ENCODE measurements around the gene DCAF10. TPM values are rescaled to one million over a fixed set of nuclear protein-coding genes. Genes with fewer than 3 reads are reported as not detected.
"Not testable (repeated sequence)": the region's sequence is repeated elsewhere in the genome, so short reads cannot be mapped to it uniquely, and the experiment has no call there.

Gene DCAF10
- total and polyA plus RNA-seq, 4 donors = 9.7 to 22.2 (median 15.3) TPM

DNA sequence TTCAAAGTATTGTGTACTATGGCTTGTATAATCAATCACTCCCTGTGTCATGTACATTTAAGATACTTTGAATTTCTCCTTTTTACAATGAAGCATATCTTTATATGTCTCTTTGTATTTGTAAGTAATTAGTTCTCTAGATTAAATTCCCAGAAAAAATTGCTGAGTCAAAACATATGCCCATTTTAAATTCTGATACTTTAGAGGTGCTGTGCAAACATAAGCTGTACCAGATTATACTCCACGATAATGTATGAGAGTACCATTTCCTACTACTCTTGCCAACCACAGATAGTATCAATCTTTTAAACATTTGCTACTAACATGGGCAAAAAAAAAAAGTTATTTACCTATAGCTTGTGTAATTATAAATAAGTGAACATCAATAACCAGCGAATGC, 18.3 kb downstream of the DCAF10 start:
- Histone ChIP-seq H3K36me3 (ENCODE audit: control insufficient read depth in 4 of 4, insufficient read depth in 3 of 4, low read depth in 1 of 4, low read length in 3 of 4) (peaks cover 0 to 5% (median 4%) of the 10 kb centered on the region in 4 donors), H3K27me3 (ENCODE audit: control insufficient read depth in 4 of 4, insufficient read depth in 4 of 4, low read length in 3 of 4) (no peaks in the 10 kb centered on the region), H3K4me1 (ENCODE audit: control insufficient read depth in 4 of 4, insufficient read depth in 4 of 4, low read length in 3 of 4) (no peaks in the 10 kb centered on the region), H3K27ac (ENCODE audit: low read depth in 1 of 2, low read length in 2 of 2) (no peak overlapping the region), H3K9me3 (ENCODE audit: control insufficient read depth in 4 of 4, low read length in 3 of 4) (no peaks in the 10 kb centered on the region), H3K4me3 (ENCODE audit: low read depth in 1 of 3, low read length in 3 of 3) (no peak overlapping the region), H3K9ac (ENCODE audit: low read depth in 1 of 2, low read length in 2 of 2) (no peak overlapping the region)
- no peak for DNase-seq (ENCODE audit: low spot score)
- 51% methylated on average over 2 of the region's 2 CpGs for WGBS
- no peak for TF ChIP-seq TAF1 (conservative IDR thresholded peaks at IDR 0.05)
- TF ChIP-seq SP1 (IDR thresholded peaks at IDR 0.05) = no peak
- no peak for TF ChIP-seq HNF4A (conservative IDR thresholded peaks at IDR 0.05)
- no peak for TF ChIP-seq NR2F2 (IDR thresholded peaks at IDR 0.05)
- TF ChIP-seq, protein P1, sequence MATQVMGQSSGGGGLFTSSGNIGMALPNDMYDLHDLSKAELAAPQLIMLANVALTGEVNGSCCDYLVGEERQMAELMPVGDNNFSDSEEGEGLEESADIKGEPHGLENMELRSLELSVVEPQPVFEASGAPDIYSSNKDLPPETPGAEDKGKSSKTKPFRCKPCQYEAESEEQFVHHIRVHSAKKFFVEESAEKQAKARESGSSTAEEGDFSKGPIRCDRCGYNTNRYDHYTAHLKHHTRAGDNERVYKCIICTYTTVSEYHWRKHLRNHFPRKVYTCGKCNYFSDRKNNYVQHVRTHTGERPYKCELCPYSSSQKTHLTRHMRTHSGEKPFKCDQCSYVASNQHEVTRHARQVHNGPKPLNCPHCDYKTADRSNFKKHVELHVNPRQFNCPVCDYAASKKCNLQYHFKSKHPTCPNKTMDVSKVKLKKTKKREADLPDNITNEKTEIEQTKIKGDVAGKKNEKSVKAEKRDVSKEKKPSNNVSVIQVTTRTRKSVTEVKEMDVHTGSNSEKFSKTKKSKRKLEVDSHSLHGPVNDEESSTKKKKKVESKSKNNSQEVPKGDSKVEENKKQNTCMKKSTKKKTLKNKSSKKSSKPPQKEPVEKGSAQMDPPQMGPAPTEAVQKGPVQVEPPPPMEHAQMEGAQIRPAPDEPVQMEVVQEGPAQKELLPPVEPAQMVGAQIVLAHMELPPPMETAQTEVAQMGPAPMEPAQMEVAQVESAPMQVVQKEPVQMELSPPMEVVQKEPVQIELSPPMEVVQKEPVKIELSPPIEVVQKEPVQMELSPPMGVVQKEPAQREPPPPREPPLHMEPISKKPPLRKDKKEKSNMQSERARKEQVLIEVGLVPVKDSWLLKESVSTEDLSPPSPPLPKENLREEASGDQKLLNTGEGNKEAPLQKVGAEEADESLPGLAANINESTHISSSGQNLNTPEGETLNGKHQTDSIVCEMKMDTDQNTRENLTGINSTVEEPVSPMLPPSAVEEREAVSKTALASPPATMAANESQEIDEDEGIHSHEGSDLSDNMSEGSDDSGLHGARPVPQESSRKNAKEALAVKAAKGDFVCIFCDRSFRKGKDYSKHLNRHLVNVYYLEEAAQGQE (IDR thresholded peaks at IDR 0.05) = no peak
- TF ChIP-seq, protein P2, sequence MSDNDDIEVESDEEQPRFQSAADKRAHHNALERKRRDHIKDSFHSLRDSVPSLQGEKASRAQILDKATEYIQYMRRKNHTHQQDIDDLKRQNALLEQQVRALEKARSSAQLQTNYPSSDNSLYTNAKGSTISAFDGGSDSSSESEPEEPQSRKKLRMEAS (IDR thresholded peaks at IDR 0.05) = no peak
- TF ChIP-seq, protein P3, sequence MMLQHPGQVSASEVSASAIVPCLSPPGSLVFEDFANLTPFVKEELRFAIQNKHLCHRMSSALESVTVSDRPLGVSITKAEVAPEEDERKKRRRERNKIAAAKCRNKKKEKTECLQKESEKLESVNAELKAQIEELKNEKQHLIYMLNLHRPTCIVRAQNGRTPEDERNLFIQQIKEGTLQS (IDR thresholded peaks at IDR 0.05) = no peak

DNA sequence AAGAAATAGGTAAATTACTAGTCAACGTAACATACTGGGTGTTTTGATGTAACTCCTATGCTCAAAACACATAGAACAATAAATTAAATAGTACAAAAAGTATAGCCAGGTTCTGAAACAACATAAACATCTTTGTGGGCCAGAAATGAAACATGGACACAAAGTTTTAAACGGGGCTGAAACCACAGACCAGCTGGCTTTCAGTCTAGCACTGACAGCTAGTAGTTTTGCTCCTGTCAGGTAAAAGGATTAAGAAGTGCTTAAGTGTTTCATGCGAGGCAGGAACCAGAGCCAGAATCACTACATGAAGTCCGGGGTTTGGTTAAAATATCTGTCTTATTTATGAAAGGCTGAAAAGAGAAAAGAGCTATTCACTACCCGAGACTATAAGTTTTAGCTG, 19.5 kb downstream of the DCAF10 start:
- peaks cover 0 to 7% (median 6%) of the 10 kb centered on the region in 4 donors for H3K36me3 ChIP-seq (ENCODE audit: control insufficient read depth in 4 of 4, insufficient read depth in 3 of 4, low read depth in 1 of 4, low read length in 3 of 4)
- H3K9me3 ChIP-seq (ENCODE audit: control insufficient read depth in 4 of 4, low read length in 3 of 4) = no peaks in the 10 kb centered on the region

DNA sequence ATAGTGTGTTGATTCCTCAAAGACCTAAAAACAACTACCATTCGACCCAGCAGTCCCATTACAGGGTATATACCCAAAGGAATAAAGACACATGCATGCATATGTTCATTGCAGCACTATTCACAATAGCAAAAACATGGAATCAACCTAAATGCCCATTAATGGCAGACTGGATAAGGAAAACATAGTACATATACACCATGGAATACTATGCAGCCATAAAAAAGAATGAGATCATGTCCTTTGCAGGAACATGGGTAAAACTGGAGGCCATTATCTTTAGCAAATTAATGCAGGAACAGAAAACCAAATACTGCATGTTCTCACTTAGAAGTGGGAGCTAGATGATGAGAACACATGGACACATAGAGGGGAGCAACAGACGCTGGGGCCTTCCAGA, 24.6 kb downstream of the DCAF10 start:
- peaks cover 2 to 16% (median 10%) of the 10 kb centered on the region in 4 donors for H3K36me3 ChIP-seq (ENCODE audit: control insufficient read depth in 4 of 4, insufficient read depth in 3 of 4, low read depth in 1 of 4, low read length in 3 of 4)
- H3K27ac ChIP-seq (ENCODE audit: low read depth in 1 of 2, low read length in 2 of 2); H3K4me3 ChIP-seq (ENCODE audit: low read depth in 1 of 3, low read length in 3 of 3); H3K4me1 ChIP-seq (ENCODE audit: control insufficient read depth in 4 of 4, insufficient read depth in 4 of 4, low read length in 3 of 4); DNase-seq (ENCODE audit: low spot score); H3K9me3 ChIP-seq (ENCODE audit: control insufficient read depth in 4 of 4, low read length in 3 of 4); H3K27me3 ChIP-seq (ENCODE audit: control insufficient read depth in 4 of 4, insufficient read depth in 4 of 4, low read length in 3 of 4); H3K9ac ChIP-seq (ENCODE audit: low read depth in 1 of 2, low read length in 2 of 2): not testable (repeated sequence)
- 98% methylated on average over 2 of the region's 2 CpGs for WGBS

More for the DNA sequence above, 19.5 kb downstream of the DCAF10 start:
- H3K4me3 ChIP-seq (ENCODE audit: low read depth in 1 of 3, low read length in 3 of 3) = no peak overlapping the region
- H3K27ac ChIP-seq (ENCODE audit: low read depth in 1 of 2, low read length in 2 of 2) = no peak overlapping the region
- no peaks in the 10 kb centered on the region for H3K27me3 ChIP-seq (ENCODE audit: control insufficient read depth in 4 of 4, insufficient read depth in 4 of 4, low read length in 3 of 4)
- TF ChIP-seq NR2F2 (IDR thresholded peaks at IDR 0.05) = no peak
- TF ChIP-seq GABPA (IDR thresholded peaks at IDR 0.05 in 1 of 2, conservative IDR thresholded peaks at IDR 0.05 in 1 of 2) = no peak
- TF ChIP-seq JUND (IDR thresholded peaks at IDR 0.05) = no peak
- TF ChIP-seq TAF1 (conservative IDR thresholded peaks at IDR 0.05) = no peak
- no peak for TF ChIP-seq HNF4A (conservative IDR thresholded peaks at IDR 0.05)
- TF ChIP-seq, protein P2 (IDR thresholded peaks at IDR 0.05) = no peak
- TF ChIP-seq, protein P4, sequence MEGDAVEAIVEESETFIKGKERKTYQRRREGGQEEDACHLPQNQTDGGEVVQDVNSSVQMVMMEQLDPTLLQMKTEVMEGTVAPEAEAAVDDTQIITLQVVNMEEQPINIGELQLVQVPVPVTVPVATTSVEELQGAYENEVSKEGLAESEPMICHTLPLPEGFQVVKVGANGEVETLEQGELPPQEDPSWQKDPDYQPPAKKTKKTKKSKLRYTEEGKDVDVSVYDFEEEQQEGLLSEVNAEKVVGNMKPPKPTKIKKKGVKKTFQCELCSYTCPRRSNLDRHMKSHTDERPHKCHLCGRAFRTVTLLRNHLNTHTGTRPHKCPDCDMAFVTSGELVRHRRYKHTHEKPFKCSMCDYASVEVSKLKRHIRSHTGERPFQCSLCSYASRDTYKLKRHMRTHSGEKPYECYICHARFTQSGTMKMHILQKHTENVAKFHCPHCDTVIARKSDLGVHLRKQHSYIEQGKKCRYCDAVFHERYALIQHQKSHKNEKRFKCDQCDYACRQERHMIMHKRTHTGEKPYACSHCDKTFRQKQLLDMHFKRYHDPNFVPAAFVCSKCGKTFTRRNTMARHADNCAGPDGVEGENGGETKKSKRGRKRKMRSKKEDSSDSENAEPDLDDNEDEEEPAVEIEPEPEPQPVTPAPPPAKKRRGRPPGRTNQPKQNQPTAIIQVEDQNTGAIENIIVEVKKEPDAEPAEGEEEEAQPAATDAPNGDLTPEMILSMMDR (IDR thresholded peaks at IDR 0.05; ENCODE audit: low read depth, low read length, missing input control) = no peak
- TF ChIP-seq HNF4G (IDR thresholded peaks at IDR 0.05) = no peak
- TF ChIP-seq, protein P3 (IDR thresholded peaks at IDR 0.05) = no peak
- TF ChIP-seq EGR1 (IDR thresholded peaks at IDR 0.05; ENCODE audit: low read depth in 2 of 2) = no peak
- no peak for TF ChIP-seq FOXA1 (IDR thresholded peaks at IDR 0.05)
- TF ChIP-seq SP1 (IDR thresholded peaks at IDR 0.05) = no peak
- no peak for DNase-seq (ENCODE audit: low spot score)
- 96% methylated on average over 5 of the region's 5 CpGs for WGBS
- H3K4me1 ChIP-seq (ENCODE audit: control insufficient read depth in 4 of 4, insufficient read depth in 4 of 4, low read length in 3 of 4) = no peaks in the 10 kb centered on the region
- H3K9ac ChIP-seq (ENCODE audit: low read depth in 1 of 2, low read length in 2 of 2) = no peak overlapping the region

Measured in liver (tissue), 9 donors.